OCI-LY3 (cell line): ENCODE data around the gene SLC25A43.

ENCODE experiments used
- H2AFZ ChIP-seq: fragments of 200-600, 300-600 bp; shearing (Covaris generic); 2 replicates; pipeline ENCODE4 v1.6.0; 2014; ENCODE audit warnings: antibody characterized with exemption, low read depth, low read length
- H3K27ac ChIP-seq: fragments of 200-600, 300-600 bp; sonication (generic); 2 replicates; pipeline ENCODE4 v1.5.1; 2014; ENCODE audit warnings: mild to moderate bottlenecking, low read length, moderate library complexity, mixed read lengths
- H3K27me3 ChIP-seq: fragments of 200-600, 300-600 bp; sonication (generic); 2 replicates; pipeline ENCODE4 v1.6.1; 2014; ENCODE audit warnings: low read depth, low read length, mixed read lengths
- H3K36me3 ChIP-seq: fragments of 200-600, 300-600 bp; sonication (generic); replicated peaks from 2 replicates; pipeline ENCODE3; 2014; ENCODE audit warnings: low read depth, low read length, mixed read lengths
- H3K4me1 ChIP-seq: fragments of 300-600, 200-600 bp; sonication (generic); 2 replicates; pipeline ENCODE4 v1.6.1; 2014; ENCODE audit warnings: low read length, mixed read lengths
- H3K4me2 ChIP-seq: fragments of 200-600, 300-600 bp; sonication (generic); 2 replicates; pipeline ENCODE4 v1.6.1; 2014; ENCODE audit warnings: low read length, mixed read lengths
- H3K4me3 ChIP-seq: fragments of 300-600, 200-600 bp; sonication (generic); 2 replicates; pipeline ENCODE4 v1.5.1; 2014; ENCODE audit warnings: antibody characterized with exemption, mild to moderate bottlenecking, low read length, moderate library complexity
- H3K79me2 ChIP-seq: fragments of 300-600, 200-600 bp; shearing (Covaris generic); 2 replicates; pipeline ENCODE4 v1.6.1; 2014; ENCODE audit warnings: mild to moderate bottlenecking, low read length, mixed read lengths
- H3K9ac ChIP-seq: fragments of 300-600, 200-600 bp; shearing (Covaris generic); 2 replicates; pipeline ENCODE4 v1.6.0; 2014; ENCODE audit warnings: mild to moderate bottlenecking, low read length, moderate library complexity
- H3K9me3 ChIP-seq: fragments of 200-600, 300-600 bp; shearing (Covaris generic); 2 replicates; pipeline ENCODE4 v1.6.1; 2014; ENCODE audit warnings: low read length, mixed read lengths; ENCODE audit not compliant: insufficient read depth
- H4K20me1 ChIP-seq: fragments of 200-600, 300-600 bp; sonication (generic); 2 replicates; pipeline ENCODE4 v1.6.1; 2016; ENCODE audit warnings: low read length, mixed read lengths; ENCODE audit not compliant: insufficient read depth
- EZH2phosphoT487 ChIP-seq: fragments of 200-600 bp; shearing (Covaris generic); IDR thresholded peaks from 2 replicates; pipeline ENCODE4 v1.6.1; 2018; ENCODE audit warnings: antibody characterized with exemption, mixed run types, low read depth
- TF ChIP-seq, protein P1 (sequence below): fragments of 200-600, 300-600 bp; sonication (generic); IDR thresholded peaks from 2 replicates; pipeline ENCODE4 v1.5.1; 2014; ENCODE audit warnings: antibody characterized with exemption, low read length, low read depth

Gene SLC25A43

DNA sequence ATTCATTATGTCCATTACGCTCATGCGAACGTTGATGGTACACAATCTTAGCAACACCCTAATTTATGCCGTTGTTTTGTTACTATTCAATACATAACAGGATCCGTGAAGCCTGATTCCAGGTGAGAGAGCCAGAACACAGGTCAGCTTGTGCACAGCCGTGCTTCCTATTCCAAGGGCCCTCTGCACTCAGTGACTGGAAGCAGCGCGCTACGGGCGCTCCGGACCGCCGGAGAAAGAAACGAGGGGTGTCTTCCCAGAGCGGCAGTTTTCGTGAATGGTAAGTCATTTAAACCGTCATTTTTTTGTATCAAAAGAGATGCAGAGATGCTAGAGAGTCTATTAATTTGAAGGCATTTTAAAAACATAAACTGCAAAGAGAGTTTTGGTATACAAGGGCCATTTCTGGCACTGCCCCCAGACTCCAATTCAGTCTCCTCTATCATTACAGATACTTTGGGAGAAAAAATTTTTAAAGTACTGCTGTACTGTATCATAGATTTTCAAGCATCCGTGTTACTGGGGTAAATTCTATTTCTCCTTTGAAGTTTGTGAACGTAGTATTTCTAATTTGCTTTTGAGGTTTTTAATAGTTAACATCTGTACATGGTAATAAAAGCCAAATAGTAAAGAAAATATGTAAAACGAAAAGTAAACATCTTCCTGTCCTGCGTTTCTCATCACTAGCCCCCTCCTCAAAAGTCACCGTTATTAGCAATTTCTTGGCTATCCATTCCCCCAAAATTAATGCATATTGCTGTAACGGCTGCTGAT lies 75.7 kb downstream of the SLC25A43 start:
- Histone ChIP-seq H2AFZ (no peak overlapping the region), H3K27me3 (no peaks in the 10 kb centered on the region), H3K36me3 (peaks cover 12% of the 10 kb centered on the region), H3K27ac (no peak overlapping the region), H3K9ac (no peak overlapping the region), H3K9me3 (no peaks in the 10 kb centered on the region), H3K79me2 (peaks cover 3% of the 10 kb centered on the region), H3K4me2 (no peak overlapping the region), H3K4me1 (no peaks in the 10 kb centered on the region), H4K20me1 (0 out of 2 replicates have a peak, but pooled peaks cover 3% of the 10 kb centered on the region), H3K4me3 (no peak overlapping the region)
- TF ChIP-seq, protein P1, sequence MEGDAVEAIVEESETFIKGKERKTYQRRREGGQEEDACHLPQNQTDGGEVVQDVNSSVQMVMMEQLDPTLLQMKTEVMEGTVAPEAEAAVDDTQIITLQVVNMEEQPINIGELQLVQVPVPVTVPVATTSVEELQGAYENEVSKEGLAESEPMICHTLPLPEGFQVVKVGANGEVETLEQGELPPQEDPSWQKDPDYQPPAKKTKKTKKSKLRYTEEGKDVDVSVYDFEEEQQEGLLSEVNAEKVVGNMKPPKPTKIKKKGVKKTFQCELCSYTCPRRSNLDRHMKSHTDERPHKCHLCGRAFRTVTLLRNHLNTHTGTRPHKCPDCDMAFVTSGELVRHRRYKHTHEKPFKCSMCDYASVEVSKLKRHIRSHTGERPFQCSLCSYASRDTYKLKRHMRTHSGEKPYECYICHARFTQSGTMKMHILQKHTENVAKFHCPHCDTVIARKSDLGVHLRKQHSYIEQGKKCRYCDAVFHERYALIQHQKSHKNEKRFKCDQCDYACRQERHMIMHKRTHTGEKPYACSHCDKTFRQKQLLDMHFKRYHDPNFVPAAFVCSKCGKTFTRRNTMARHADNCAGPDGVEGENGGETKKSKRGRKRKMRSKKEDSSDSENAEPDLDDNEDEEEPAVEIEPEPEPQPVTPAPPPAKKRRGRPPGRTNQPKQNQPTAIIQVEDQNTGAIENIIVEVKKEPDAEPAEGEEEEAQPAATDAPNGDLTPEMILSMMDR = no peak
- TF ChIP-seq EZH2phosphoT487 = no peak

GRCh38 chrX:119475389-119476101 lies 76.4 kb downstream of the SLC25A43 start:
- TF ChIP-seq EZH2phosphoT487 = no peak
- TF ChIP-seq, protein P1 = no peak
- no peak overlapping the region for H2AFZ ChIP-seq
- no peaks in the 10 kb centered on the region for H3K79me2 ChIP-seq
- no peak overlapping the region for H3K4me2 ChIP-seq
- no peaks in the 10 kb centered on the region for H4K20me1 ChIP-seq
- H3K4me1 ChIP-seq = no peaks in the 10 kb centered on the region
- H3K36me3 ChIP-seq = peaks cover 6% of the 10 kb centered on the region
- H3K9ac ChIP-seq = no peak overlapping the region
- no peak overlapping the region for H3K27ac ChIP-seq
- no peaks in the 10 kb centered on the region for H3K9me3 ChIP-seq
- H3K4me3 ChIP-seq = no peak overlapping the region
- no peaks in the 10 kb centered on the region for H3K27me3 ChIP-seq

- H3K9ac ChIP-seq = no peak overlapping the region
- no peak overlapping the region for H2AFZ ChIP-seq
- no peak overlapping the region for H3K4me2 ChIP-seq
- no peaks in the 10 kb centered on the region for H3K9me3 ChIP-seq
- TF ChIP-seq EZH2phosphoT487 = no peak
- TF ChIP-seq, protein P1 = no peak
- H3K27me3 ChIP-seq = no peaks in the 10 kb centered on the region
- H3K4me3 ChIP-seq = no peak overlapping the region
- no peaks in the 10 kb centered on the region for H3K36me3 ChIP-seq
- H3K79me2 ChIP-seq = no peaks in the 10 kb centered on the region
- peaks cover 6% of the 10 kb centered on the region for H3K4me1 ChIP-seq
- no peak overlapping the region for H3K27ac ChIP-seq
- no peaks in the 10 kb centered on the region for H4K20me1 ChIP-seq
Measured at GRCh38 chrX:119477812-119478232, 78.7 kb downstream of the SLC25A43 start.

- Histone ChIP-seq H3K4me2 (no peak overlapping the region), H3K36me3 (no peaks in the 10 kb centered on the region), H2AFZ (no peak overlapping the region), H3K27me3 (no peaks in the 10 kb centered on the region), H3K4me3 (no peak overlapping the region), H3K9ac (no peak overlapping the region), H3K9me3 (no peaks in the 10 kb centered on the region), H3K4me1 (peaks cover 7% of the 10 kb centered on the region), H3K27ac (no peak overlapping the region), H3K79me2 (no peaks in the 10 kb centered on the region), H4K20me1 (no peaks in the 10 kb centered on the region)
- no peak for TF ChIP-seq EZH2phosphoT487
- TF ChIP-seq, protein P1 = no peak
Measured at GRCh38 chrX:119478504-119478903, 79.4 kb downstream of the SLC25A43 start.
